Measurements from ENCODE around the gene DNAI7. TPM values are rescaled to one million over a fixed set of nuclear protein-coding genes. Genes with fewer than 3 reads are reported as not detected.

Gene DNAI7
- total RNA-seq, 4 donors from 2014 or later = not detected

GRCh38 chr12:25241167-25242020, 46.4 kb upstream of the DNAI7 start:
- TF ChIP-seq POLR2A (IDR thresholded peaks at IDR 0.05) = no peak
- peak; percentile 31 to 72 (median 58) for TF ChIP-seq CTCF (IDR thresholded peaks at IDR 0.05 in 4 of 5, conservative IDR thresholded peaks at IDR 0.05 in 1 of 5)
- no peaks in the 10 kb centered on the region for H3K27me3 ChIP-seq
- in situ Hi-C loops (cut with MboI; ENCODE audit: low sequenced_read_pairs in 4 of 4) = loop anchor here in 1 of 4 donors (10.0 kb wide), 1 partner anchor 47 kb away; the partner anchor contains the start of genes DNAI7 and ETFRF1
- DNase-seq (no peak), ATAC-seq (peak in 1 of 2 donors; percentile 71)
- H3K27ac ChIP-seq = no peak overlapping the region
- intact Hi-C loops (cut with DNase I; ENCODE audit: low total_unique reads) = loop anchor here (1.0 kb wide), 1 partner anchor 146 kb away; no protein-coding TSS in a partner anchor
- H3K4me1 ChIP-seq = peaks cover 0 to 4% of the 10 kb centered on the region in 2 donors
- no peak overlapping the region for H3K4me3 ChIP-seq
- H3K36me3 ChIP-seq = no peaks in the 10 kb centered on the region
- no peaks in the 10 kb centered on the region for H3K9me3 ChIP-seq

- Histone ChIP-seq H3K27ac (peak overlapping the region in 1 of 4 donors; percentile 31), H3K4me1 (peaks cover 0 to 8% of the 10 kb centered on the region in 2 donors), H3K27me3 (no peaks in the 10 kb centered on the region), H3K4me3 (no peak overlapping the region), H3K36me3 (no peaks in the 10 kb centered on the region), H3K9me3 (no peaks in the 10 kb centered on the region)
- DNase-seq = no peak
- ATAC-seq = no peak
- in situ Hi-C loops (cut with MboI; ENCODE audit: low sequenced_read_pairs in 4 of 4) = no loop called here
- TF ChIP-seq CTCF (IDR thresholded peaks at IDR 0.05 in 4 of 5, conservative IDR thresholded peaks at IDR 0.05 in 1 of 5) = no peak
- TF ChIP-seq POLR2A (IDR thresholded peaks at IDR 0.05) = no peak
- intact Hi-C loops (cut with DNase I; ENCODE audit: low total_unique reads) = no loop called here
Measured at GRCh38 chr12:25236626-25237025, 41.7 kb upstream of the DNAI7 start.

GRCh38 chr12:25236190-25236589, 41.2 kb upstream of the DNAI7 start:
- intact Hi-C loops (cut with DNase I; ENCODE audit: low total_unique reads) (no loop called here), in situ Hi-C loops (cut with MboI; ENCODE audit: low sequenced_read_pairs in 4 of 4) (no loop called here)
- Histone ChIP-seq H3K9me3 (no peaks in the 10 kb centered on the region), H3K4me3 (no peak overlapping the region), H3K27me3 (no peaks in the 10 kb centered on the region), H3K4me1 (peaks cover 0 to 8% of the 10 kb centered on the region in 2 donors), H3K27ac (peak overlapping the region in 2 of 4 donors; percentile 31 to 45), H3K36me3 (no peaks in the 10 kb centered on the region)
- no peak for DNase-seq
- peak in 1 of 2 donors; percentile 39 for ATAC-seq
- TF ChIP-seq CTCF (IDR thresholded peaks at IDR 0.05 in 4 of 5, conservative IDR thresholded peaks at IDR 0.05 in 1 of 5) = no peak
- TF ChIP-seq POLR2A (IDR thresholded peaks at IDR 0.05) = no peak

DNA sequence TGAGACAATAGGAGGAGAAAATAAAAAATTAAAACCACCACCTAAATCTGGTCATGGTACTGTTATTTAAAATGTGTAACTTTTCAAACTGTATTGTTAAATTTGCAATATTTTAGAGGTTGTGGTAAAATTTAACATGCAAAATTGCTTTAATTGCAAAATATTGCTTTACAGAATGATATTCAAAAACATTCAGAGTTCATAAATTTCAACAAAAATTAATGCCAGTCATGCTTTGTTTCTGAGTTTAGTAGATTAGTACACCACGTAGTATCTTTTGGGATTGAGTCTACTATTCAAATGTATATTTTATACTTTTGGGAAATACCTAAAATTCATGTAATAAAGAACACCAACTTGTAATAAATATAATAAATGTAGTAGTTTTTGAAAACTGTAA, 18.4 kb upstream of the DNAI7 start:
- in situ Hi-C loops (cut with MboI; ENCODE audit: low sequenced_read_pairs in 4 of 4) = no loop called here
- Histone ChIP-seq H3K27me3 (no peaks in the 10 kb centered on the region), H3K27ac (no peak overlapping the region), H3K9me3 (no peaks in the 10 kb centered on the region), H3K36me3 (peaks cover 0 to 8% of the 10 kb centered on the region in 2 donors), H3K4me3 (no peak overlapping the region), H3K4me1 (no peaks in the 10 kb centered on the region)
- DNase-seq (no peak), ATAC-seq (no peak)
- TF ChIP-seq CTCF (IDR thresholded peaks at IDR 0.05 in 4 of 5, conservative IDR thresholded peaks at IDR 0.05 in 1 of 5) = no peak
- TF ChIP-seq POLR2A (IDR thresholded peaks at IDR 0.05) = no peak
- intact Hi-C loops (cut with DNase I; ENCODE audit: low total_unique reads) = no loop called here
